Mucosa of stomach (tissue), 1 donor: ENCODE measurements around the gene DHRS7B.

ENCODE experiments used
- H3K27me3 ChIP-seq: one replicate; pipeline ENCODE4 v1.7.0; 2013; ENCODE audit warnings: mild to moderate bottlenecking, low read length; ENCODE audit not compliant: control insufficient read depth, insufficient read depth
- H3K36me3 ChIP-seq: one replicate; pipeline ENCODE4 v1.7.0; 2013; ENCODE audit warnings: low read length; ENCODE audit not compliant: control insufficient read depth, insufficient read depth
- H3K4me1 ChIP-seq: one replicate; pipeline ENCODE4 v1.7.0; 2013; ENCODE audit warnings: mild to moderate bottlenecking, low read length; ENCODE audit not compliant: control insufficient read depth, insufficient read depth
- H3K4me3 ChIP-seq: one replicate; pipeline ENCODE4 v1.7.0; 2013; ENCODE audit warnings: low read length
- H3K9ac ChIP-seq: one replicate; pipeline ENCODE4 v1.7.0; 2013; ENCODE audit warnings: mild to moderate bottlenecking, low read length, moderate library complexity
- H3K9me3 ChIP-seq: one replicate; pipeline ENCODE4 v1.7.0; 2013; ENCODE audit warnings: mild to moderate bottlenecking, low read length, moderate library complexity; ENCODE audit not compliant: control insufficient read depth
- donor health status: Pancreatic carcinoma.

DHRS7B gene

DNA sequence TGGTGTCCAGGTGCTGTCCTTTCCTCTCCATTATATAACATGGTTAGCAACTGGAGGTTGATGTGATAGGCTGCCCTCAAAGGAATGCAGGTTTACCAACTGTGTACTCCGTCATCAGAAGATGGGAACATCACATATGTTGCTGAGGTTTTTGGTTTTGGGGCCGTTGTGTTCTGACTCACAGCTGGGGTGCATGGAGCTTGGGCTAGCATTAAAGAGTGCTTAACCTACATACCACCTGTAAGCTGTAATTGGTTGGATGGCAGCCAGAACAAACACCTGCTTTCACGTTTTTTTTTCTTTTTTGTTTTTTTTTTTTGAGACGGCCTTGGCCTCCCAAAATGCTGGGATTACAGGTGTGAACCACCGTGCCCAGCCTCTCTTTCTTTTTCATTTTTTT lies 66.3 kb downstream of the DHRS7B start:
- Histone ChIP-seq H3K4me1 (no peaks in the 10 kb centered on the region), H3K36me3 (peaks cover 4% of the 10 kb centered on the region), H3K27me3 (no peaks in the 10 kb centered on the region), H3K9me3 (no peaks in the 10 kb centered on the region), H3K9ac (no peak overlapping the region), H3K4me3 (no peak overlapping the region)

DNA sequence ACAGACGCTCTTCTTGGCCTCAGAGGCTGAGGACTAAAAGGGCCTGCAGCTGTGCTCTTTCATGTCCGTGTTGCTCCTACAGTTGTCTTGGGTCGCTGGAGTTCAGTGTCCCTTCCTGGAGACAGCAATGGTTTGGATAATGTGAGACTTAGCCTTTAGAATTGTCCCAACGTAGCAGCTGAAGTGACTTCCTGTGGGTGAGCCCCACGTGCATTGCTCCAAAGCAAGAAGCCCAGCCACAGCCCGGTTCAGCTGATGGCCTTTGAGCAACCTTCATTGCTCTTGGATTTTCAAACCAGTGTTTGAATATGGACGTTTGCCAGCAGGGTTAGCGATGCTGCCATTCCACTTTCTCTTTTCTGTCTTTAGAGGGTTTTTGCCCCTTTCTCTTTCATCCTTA lies 67.5 kb downstream of the DHRS7B start:
- Histone ChIP-seq H3K9me3 (no peaks in the 10 kb centered on the region), H3K4me3 (peak overlapping the region; percentile 28), H3K36me3 (no peaks in the 10 kb centered on the region), H3K27me3 (no peaks in the 10 kb centered on the region), H3K9ac (no peak overlapping the region), H3K4me1 (no peaks in the 10 kb centered on the region)

DNA sequence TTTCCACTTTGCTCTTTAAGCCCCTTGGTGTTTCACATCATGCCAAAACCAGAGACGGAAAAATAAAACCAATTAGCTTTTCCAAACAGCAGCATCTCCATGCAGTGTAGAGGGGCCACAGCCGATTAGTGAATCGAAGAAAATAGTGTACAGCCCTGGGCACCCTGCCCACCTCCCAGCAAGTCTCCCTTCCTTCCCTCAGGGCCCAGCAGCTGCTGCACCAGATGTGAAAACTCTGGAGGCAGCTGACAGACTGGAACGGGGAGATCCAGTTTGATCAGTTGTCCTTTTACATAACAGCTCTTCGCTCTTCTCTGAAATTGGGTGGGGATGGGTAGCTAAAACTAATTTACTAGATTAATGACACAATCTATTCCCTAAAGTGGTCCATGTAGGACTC lies 67.9 kb downstream of the DHRS7B start:
- no peaks in the 10 kb centered on the region for H3K27me3 ChIP-seq
- no peaks in the 10 kb centered on the region for H3K36me3 ChIP-seq
- no peaks in the 10 kb centered on the region for H3K9me3 ChIP-seq
- H3K4me1 ChIP-seq: peaks cover 3% of the 10 kb centered on the region
- H3K4me3 ChIP-seq: no peak overlapping the region
- H3K9ac ChIP-seq: no peak overlapping the region

DNA sequence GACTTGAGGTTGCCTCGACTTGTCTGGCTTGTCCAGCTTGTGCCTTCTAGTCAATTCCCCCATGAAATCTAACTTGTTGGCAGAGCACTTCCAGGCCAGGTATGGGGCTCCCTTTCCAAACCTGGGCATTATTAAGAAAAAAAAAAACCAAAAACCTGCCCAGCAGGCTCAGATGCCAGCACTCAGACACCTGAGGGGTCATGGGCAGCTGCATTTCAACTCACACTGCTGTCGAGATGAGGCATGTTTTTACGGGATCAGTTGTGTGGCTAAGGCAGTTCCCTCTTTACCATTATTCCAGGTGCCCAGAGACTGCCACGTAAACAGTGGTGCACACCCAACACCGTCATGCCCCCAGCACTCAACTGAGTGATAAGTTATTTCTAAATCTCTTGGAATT lies 69.4 kb downstream of the DHRS7B start:
- no peaks in the 10 kb centered on the region for H3K9me3 ChIP-seq
- no peaks in the 10 kb centered on the region for H3K27me3 ChIP-seq
- no peak overlapping the region for H3K9ac ChIP-seq
- H3K4me3 ChIP-seq: no peak overlapping the region
- H3K4me1 ChIP-seq: peaks cover 7% of the 10 kb centered on the region
- no peaks in the 10 kb centered on the region for H3K36me3 ChIP-seq

DNA sequence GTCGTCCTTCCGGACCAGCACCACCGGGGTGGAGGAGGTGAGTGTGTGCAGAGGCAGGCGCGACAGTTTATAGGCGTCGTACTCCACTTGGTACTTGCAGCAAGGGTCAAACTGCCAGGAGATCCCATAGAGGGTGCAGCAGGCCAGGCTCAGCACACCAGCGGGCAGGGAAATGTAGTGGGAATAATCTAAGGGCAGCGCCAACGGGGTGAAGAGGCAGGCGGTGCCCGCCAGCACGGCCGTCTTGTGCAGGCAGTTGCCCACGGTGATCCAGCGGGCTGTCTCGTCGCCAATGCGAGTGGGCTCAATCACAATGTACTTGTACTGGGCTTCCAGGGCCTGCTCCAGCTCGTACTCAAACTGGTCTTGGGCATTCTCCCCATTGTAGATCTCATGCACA lies 71.6 kb downstream of the DHRS7B start:
- Histone ChIP-seq H3K36me3 (no peaks in the 10 kb centered on the region), H3K4me3 (no peak overlapping the region), H3K27me3 (no peaks in the 10 kb centered on the region), H3K9ac (no peak overlapping the region), H3K9me3 (no peaks in the 10 kb centered on the region), H3K4me1 (peaks cover 16% of the 10 kb centered on the region)

DNA sequence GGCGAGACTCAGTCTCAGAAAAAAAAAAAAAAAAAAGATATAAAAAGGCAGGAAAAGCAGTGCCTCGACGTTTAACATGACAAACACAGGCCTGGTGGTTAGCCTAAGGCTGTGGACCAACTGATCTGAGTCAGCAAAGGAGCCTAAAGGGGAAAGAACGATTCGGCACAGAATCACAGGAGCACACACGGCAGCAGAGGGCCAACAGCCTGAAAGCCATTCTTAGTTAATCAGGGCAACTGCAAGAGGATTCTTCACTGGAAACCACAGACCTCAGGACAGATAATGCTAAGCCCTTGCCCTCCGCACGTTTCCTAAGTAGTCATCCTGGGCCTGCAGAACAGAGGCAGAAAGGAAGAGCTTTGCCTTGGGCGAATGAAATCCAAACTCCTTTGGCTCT lies 72.5 kb downstream of the DHRS7B start:
- no peaks in the 10 kb centered on the region for H3K9me3 ChIP-seq
- no peak overlapping the region for H3K9ac ChIP-seq
- H3K4me1 ChIP-seq: peaks cover 16% of the 10 kb centered on the region
- H3K27me3 ChIP-seq: no peaks in the 10 kb centered on the region
- H3K36me3 ChIP-seq: no peaks in the 10 kb centered on the region
- H3K4me3 ChIP-seq: no peak overlapping the region

DNA sequence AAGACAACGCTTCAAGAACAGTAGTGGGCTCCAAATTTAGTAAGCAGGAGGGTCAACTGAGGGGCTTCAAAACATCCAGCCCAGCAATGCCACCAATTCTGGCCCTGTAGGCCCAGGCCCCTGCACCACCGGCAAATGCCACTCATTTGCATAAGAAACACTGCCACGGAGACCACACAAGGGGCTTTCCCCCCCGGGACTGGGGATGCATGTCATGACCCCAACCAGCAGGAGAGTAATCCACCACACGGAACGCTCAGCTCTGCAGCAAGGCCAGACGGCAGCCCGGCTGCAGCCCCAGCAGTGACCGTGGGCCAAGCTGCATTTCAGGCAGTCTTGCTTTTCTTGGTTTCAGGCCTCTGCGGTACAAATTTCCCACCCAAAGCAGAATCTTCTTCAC lies 73.1 kb downstream of the DHRS7B start:
- H3K27me3 ChIP-seq: no peaks in the 10 kb centered on the region
- no peak overlapping the region for H3K4me3 ChIP-seq
- H3K4me1 ChIP-seq: peaks cover 16% of the 10 kb centered on the region
- no peaks in the 10 kb centered on the region for H3K36me3 ChIP-seq
- H3K9me3 ChIP-seq: no peaks in the 10 kb centered on the region
- H3K9ac ChIP-seq: no peak overlapping the region

DNA sequence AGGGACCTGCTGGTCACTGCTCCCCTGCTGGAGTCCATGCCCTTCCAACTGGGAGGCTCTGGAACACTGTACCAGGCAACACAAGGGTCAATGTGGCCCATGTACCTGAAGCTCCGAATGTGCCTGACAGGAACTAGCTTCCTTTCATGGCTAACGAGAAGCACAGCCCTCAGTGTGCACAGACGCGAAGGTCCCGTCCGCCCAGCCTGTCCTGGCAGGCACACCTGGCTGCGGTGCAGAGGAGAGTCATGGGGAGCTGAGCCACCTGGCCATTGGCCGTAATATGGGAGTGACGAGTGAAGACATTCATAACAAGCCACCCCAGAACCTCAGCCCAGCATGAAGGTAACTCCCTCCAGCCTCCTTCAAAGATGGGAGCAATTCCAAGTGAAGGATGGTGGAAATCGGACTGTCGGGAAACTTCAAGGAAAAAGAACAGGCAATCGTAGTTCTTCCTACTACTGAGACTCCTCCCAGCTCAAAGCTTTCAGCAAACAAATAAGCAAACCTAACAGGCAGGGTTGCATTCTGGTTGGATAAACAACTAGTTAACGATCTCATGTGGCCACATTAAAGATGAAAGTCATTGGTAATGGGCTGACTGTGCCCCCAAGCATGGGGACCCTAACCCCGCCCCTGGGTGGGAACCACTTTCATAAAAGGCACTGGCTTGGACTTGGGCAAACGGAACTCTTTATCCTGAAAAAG lies 74.0 kb downstream of the DHRS7B start:
- Histone ChIP-seq H3K4me1 (peaks cover 16% of the 10 kb centered on the region), H3K9ac (no peak overlapping the region), H3K27me3 (no peaks in the 10 kb centered on the region), H3K4me3 (no peak overlapping the region), H3K36me3 (no peaks in the 10 kb centered on the region), H3K9me3 (no peaks in the 10 kb centered on the region)

DNA sequence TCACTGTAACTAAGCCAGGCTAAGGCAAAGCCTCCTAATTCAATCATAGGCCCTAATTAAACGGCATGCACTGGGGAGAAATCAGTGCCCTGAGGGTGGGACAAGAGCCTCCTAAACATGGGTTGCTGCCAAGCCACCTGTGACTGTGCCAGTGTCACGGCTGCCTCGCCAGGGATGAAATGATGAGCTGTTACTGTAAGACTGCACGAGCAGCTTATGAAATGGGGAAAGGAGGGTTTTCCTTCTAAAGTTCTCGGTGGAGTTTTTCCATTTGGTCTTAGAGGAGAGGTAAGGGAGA lies 74.5 kb downstream of the DHRS7B start:
- H3K36me3 ChIP-seq: no peaks in the 10 kb centered on the region

DNA sequence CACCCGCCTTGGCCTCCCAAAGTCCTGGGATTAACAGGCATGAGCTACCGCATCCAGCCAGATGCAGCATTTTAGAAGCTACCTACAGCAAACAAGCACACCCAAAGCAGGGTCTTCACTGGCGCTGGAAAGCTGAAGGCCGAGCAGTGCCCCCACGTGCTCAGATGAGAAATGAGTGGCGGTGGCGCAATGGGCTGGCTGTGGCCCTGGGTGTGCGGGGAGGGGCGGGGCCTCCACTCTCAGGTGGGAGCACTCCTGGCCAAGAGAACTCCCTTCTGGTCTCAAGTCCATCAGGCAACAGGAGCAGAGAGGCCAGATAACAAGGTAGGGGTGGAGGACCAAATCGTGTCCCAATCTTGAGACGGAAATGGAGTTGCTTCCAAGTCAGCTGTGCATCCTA lies 75.1 kb downstream of the DHRS7B start:
- H3K4me3 ChIP-seq: no peak overlapping the region
- H3K27me3 ChIP-seq: no peaks in the 10 kb centered on the region
- no peaks in the 10 kb centered on the region for H3K36me3 ChIP-seq
- H3K9ac ChIP-seq: no peak overlapping the region
- H3K9me3 ChIP-seq: no peaks in the 10 kb centered on the region
- H3K4me1 ChIP-seq: peaks cover 16% of the 10 kb centered on the region

More for the DNA sequence above, 74.5 kb downstream of the DHRS7B start:
- H3K4me1 ChIP-seq: peaks cover 16% of the 10 kb centered on the region
- H3K9me3 ChIP-seq: no peaks in the 10 kb centered on the region
- no peak overlapping the region for H3K4me3 ChIP-seq
- no peaks in the 10 kb centered on the region for H3K27me3 ChIP-seq
- no peak overlapping the region for H3K9ac ChIP-seq

DNA sequence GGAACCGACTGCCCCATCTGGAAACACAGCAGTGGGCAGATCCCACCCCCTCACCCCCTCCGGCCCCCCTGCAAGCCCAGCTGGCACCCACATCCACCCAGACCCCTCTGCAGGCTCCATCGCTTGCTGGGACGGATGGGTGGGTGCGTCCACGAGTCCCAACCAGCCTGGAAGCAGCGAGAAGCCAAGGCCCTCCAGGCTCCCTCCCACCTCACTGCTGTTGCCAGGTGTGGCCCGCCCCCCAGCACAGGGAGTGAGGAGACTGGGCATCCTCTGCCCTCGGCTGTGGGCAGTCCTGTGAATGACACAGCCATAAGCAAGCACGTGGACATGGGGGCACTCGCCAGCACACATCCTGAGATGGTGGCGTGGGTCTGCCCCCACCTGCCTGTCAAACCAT lies 75.7 kb downstream of the DHRS7B start:
- peaks cover 16% of the 10 kb centered on the region for H3K4me1 ChIP-seq
- no peaks in the 10 kb centered on the region for H3K27me3 ChIP-seq
- no peaks in the 10 kb centered on the region for H3K36me3 ChIP-seq
- H3K9ac ChIP-seq: no peak overlapping the region
- H3K4me3 ChIP-seq: no peak overlapping the region
- H3K9me3 ChIP-seq: no peaks in the 10 kb centered on the region

DNA sequence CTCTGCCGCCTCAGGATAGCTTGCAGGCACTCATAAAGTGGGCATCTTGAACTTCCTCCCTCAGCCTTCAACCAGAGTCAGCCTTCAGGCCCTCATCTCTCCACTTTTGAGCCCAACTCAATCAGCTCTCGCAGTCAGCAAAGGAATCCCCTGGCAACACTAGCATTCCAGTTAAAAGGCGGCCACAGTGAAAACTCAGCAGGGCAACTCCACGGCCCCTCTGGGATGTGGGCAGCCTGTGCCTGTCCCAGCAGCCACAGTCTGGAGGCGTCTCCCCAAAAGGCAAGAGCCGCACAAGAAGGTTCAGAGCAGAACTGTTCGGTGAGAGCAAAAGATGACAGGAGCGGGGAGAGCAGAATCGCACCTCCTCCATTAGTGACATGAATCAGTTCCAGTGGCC lies 78.2 kb downstream of the DHRS7B start:
- no peaks in the 10 kb centered on the region for H3K36me3 ChIP-seq
- no peak overlapping the region for H3K4me3 ChIP-seq
- H3K4me1 ChIP-seq: peaks cover 21% of the 10 kb centered on the region
- H3K27me3 ChIP-seq: no peaks in the 10 kb centered on the region
- H3K9me3 ChIP-seq: no peaks in the 10 kb centered on the region
- H3K9ac ChIP-seq: no peak overlapping the region

DNA sequence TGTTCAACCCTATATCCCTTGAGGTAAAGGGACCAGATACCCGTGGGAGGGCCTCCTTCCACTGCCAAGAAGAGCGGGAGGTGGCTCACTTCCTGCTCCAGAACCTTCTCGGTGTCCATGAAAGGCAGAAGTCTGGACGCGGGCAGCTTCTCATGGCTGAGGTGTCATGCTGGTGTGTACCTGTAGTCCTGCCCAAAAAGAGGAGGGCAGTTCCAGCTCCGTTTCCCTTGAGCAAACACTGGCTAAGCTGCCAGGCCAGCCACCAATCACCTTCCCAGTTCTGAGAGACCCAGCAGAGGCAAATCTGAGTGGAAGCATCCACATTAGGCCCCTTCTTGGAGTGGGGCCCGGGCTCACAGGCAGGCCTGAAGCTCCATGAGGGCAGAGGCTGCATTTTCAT lies 81.6 kb downstream of the DHRS7B start:
- Histone ChIP-seq H3K4me1 (peaks cover 36% of the 10 kb centered on the region), H3K9me3 (no peaks in the 10 kb centered on the region), H3K9ac (no peak overlapping the region), H3K27me3 (no peaks in the 10 kb centered on the region), H3K36me3 (peaks cover 4% of the 10 kb centered on the region), H3K4me3 (no peak overlapping the region)
